Transverse colon (tissue), 4 donors: ENCODE measurements around the gene QKI.

ENCODE experiments used
- CTCF ChIP-seq, 5 experiments: fragments of 200-600 bp in 3 of 5; fragments of 450-650 bp in 2 of 5; sonication (generic) in 3 of 5; IDR thresholded peaks; 1 replicate in 2 of 5; 2 replicates in 3 of 5; pipeline ENCODE4 v1.5.1; 2016 to 2017; ENCODE audit warnings: antibody characterized with exemption in 5 of 5, inconsistent platforms in 3 of 5, mild to moderate bottlenecking in 2 of 5, moderate library complexity in 1 of 5
- EP300 ChIP-seq: sonication (generic); formaldehyde crosslinking; IDR thresholded peaks from one replicate; pipeline ENCODE4 v1.6.1; 2017; ENCODE audit warnings: antibody characterized with exemption, low read depth
- POLR2AphosphoS5 ChIP-seq, 3 donors: sonication (generic); formaldehyde crosslinking; IDR thresholded peaks; one replicate each; pipeline ENCODE4 v1.6.1; 2016; ENCODE audit warnings: antibody characterized with exemption in 3 of 3

GRCh38 chr6:163392533-163392932 lies 22.0 kb upstream of the QKI start:
- no peak for TF ChIP-seq CTCF (IDR thresholded peaks at IDR 0.05)
- TF ChIP-seq POLR2AphosphoS5 (IDR thresholded peaks at IDR 0.05): no peak
- TF ChIP-seq EP300: no peak
